ENCODE measurements around the gene LARGE1.
"Not testable (repeated sequence)": the region's sequence is repeated elsewhere in the genome, so short reads cannot be mapped to it uniquely, and the experiment has no call there.

Gene LARGE1

GRCh38 chr22:33593818-33594217 lies 326.5 kb downstream of the LARGE1 start:
- DNase-seq (ENCODE audit: low spot score): no peak

- no peak for DNase-seq (ENCODE audit: low spot score)
Measured at GRCh38 chr22:33591946-33592345, 328.3 kb downstream of the LARGE1 start.

GRCh38 chr22:33589297-33589696 lies 331.0 kb downstream of the LARGE1 start:
- DNase-seq (ENCODE audit: low spot score): no peak

GRCh38 chr22:33588860-33589259 lies 331.4 kb downstream of the LARGE1 start:
- no peak for DNase-seq (ENCODE audit: low spot score)

- DNase-seq (ENCODE audit: low spot score): no peak
Measured at GRCh38 chr22:33584152-33584551, 336.1 kb downstream of the LARGE1 start.

GRCh38 chr22:33582822-33583400 lies 337.4 kb downstream of the LARGE1 start:
- DNase-seq (ENCODE audit: low spot score): no peak

- no peak for DNase-seq (ENCODE audit: low spot score)
Measured at GRCh38 chr22:33580310-33580709, 340.0 kb downstream of the LARGE1 start.

GRCh38 chr22:33579448-33580093 lies 340.7 kb downstream of the LARGE1 start:
- DNase-seq (ENCODE audit: low spot score): peak; percentile 72

GRCh38 chr22:33578752-33579151 lies 341.5 kb downstream of the LARGE1 start:
- DNase-seq (ENCODE audit: low spot score): peak; percentile 69

GRCh38 chr22:33577862-33578411 lies 342.3 kb downstream of the LARGE1 start:
- peak; percentile 82 for DNase-seq (ENCODE audit: low spot score)

- DNase-seq (ENCODE audit: low spot score): no peak
Measured at GRCh38 chr22:33576205-33576604, 344.1 kb downstream of the LARGE1 start.

GRCh38 chr22:33575771-33576170 lies 344.5 kb downstream of the LARGE1 start:
- DNase-seq (ENCODE audit: low spot score): no peak

- DNase-seq (ENCODE audit: low spot score): peak; percentile 19
Measured at GRCh38 chr22:33575041-33575440, 345.2 kb downstream of the LARGE1 start.

- DNase-seq (ENCODE audit: low spot score): peak; percentile 97
Measured at GRCh38 chr22:33573479-33573878, 346.8 kb downstream of the LARGE1 start.

- DNase-seq (ENCODE audit: low spot score): no peak
Measured at GRCh38 chr22:33572086-33572485, 348.2 kb downstream of the LARGE1 start.

- peak; percentile 20 for DNase-seq (ENCODE audit: low spot score)
Measured at GRCh38 chr22:33570110-33570509, 350.2 kb downstream of the LARGE1 start.

- no peak for DNase-seq (ENCODE audit: low spot score)
Measured at GRCh38 chr22:33569559-33569958, 350.7 kb downstream of the LARGE1 start.

- DNase-seq (ENCODE audit: low spot score): peak; percentile 47
Measured at GRCh38 chr22:33569018-33569417, 351.3 kb downstream of the LARGE1 start.

GRCh38 chr22:33566495-33566894 lies 353.8 kb downstream of the LARGE1 start:
- DNase-seq (ENCODE audit: low spot score): not testable (repeated sequence)

- DNase-seq (ENCODE audit: low spot score): no peak
Measured at GRCh38 chr22:33565580-33565995, 354.7 kb downstream of the LARGE1 start.

GRCh38 chr22:33564683-33565082 lies 355.6 kb downstream of the LARGE1 start:
- DNase-seq (ENCODE audit: low spot score): no peak

- no peak for DNase-seq (ENCODE audit: low spot score)
Measured at GRCh38 chr22:33563220-33563964, 356.9 kb downstream of the LARGE1 start.

- DNase-seq (ENCODE audit: low spot score): no peak
Measured at GRCh38 chr22:33562501-33562900, 357.8 kb downstream of the LARGE1 start.

Data from kidney tubule cell (primary cell).